Hepatocyte (in vitro differentiated cells): Measurements from ENCODE around the gene AUTS2. TPM values are rescaled to one million over a fixed set of nuclear protein-coding genes. Genes with fewer than 3 reads are reported as not detected.

Experiments
- DNase-seq: peaks from one replicate; pipeline ENCODE4 v3.0.0-alpha.2; 2016; ENCODE audit warnings: low spot score
- H2AFZ ChIP-seq: fragments of 200-600 bp; sonication (generic); 2 replicates; pipeline ENCODE4 v1.6.0; 2016; ENCODE audit warnings: antibody characterized with exemption, mild to moderate bottlenecking
- H3K27ac ChIP-seq: fragments of 200-600 bp; sonication (generic); 2 replicates; pipeline ENCODE4 v1.5.1; 2016; ENCODE audit warnings: mild to moderate bottlenecking
- H3K27me3 ChIP-seq: fragments of 200-600 bp; sonication (generic); 2 replicates; pipeline ENCODE4 v1.6.1; 2016
- H3K36me3 ChIP-seq: fragments of 200-600 bp; sonication (generic); replicated peaks from 2 replicates; pipeline ENCODE4 v1.5.1; 2016; ENCODE audit warnings: low read depth; ENCODE audit not compliant: insufficient read depth
- H3K4me1 ChIP-seq: fragments of 200-600 bp; sonication (generic); 2 replicates; pipeline ENCODE4 v1.5.1; 2016; ENCODE audit warnings: mild to moderate bottlenecking, moderate library complexity; ENCODE audit not compliant: insufficient read depth
- H3K4me2 ChIP-seq: fragments of 200-600 bp; sonication (generic); 2 replicates; pipeline ENCODE4 v1.6.0; 2016
- H3K4me3 ChIP-seq: fragments of 200-600 bp; sonication (generic); 2 replicates; pipeline ENCODE4 v1.5.1; 2016; ENCODE audit warnings: mild to moderate bottlenecking
- H3K79me2 ChIP-seq: fragments of 200-600 bp; sonication (generic); 2 replicates; pipeline ENCODE4 v1.6.0; 2017; ENCODE audit warnings: mild to moderate bottlenecking
- H3K9me2 ChIP-seq: fragments of 200-600 bp; sonication (generic); replicated peaks from 2 replicates; pipeline ENCODE4 v1.6.0; 2017; ENCODE audit warnings: mild to moderate bottlenecking; ENCODE audit not compliant: insufficient read depth
- H3K9me3 ChIP-seq: fragments of 200-600 bp; sonication (generic); 2 replicates; pipeline ENCODE4 v1.5.1; 2016; ENCODE audit warnings: low read depth, mild to moderate bottlenecking
- H4K20me1 ChIP-seq: fragments of 200-600 bp; sonication (generic); 2 replicates; pipeline ENCODE4 v1.6.0; 2016; ENCODE audit warnings: mild to moderate bottlenecking; ENCODE audit not compliant: insufficient read depth, poor library complexity, severe bottlenecking
- EZH2 ChIP-seq: fragments of 200-600 bp; sonication (generic); IDR thresholded peaks from 2 replicates; pipeline ENCODE4 v1.6.1; 2016; ENCODE audit warnings: antibody characterized with exemption, mild to moderate bottlenecking, borderline replicate concordance
- EZH2phosphoT487 ChIP-seq: fragments of 200-600 bp; sonication (generic); IDR thresholded peaks from one replicate; pipeline ENCODE4 v1.6.1; 2018; ENCODE audit warnings: antibody characterized with exemption, mild to moderate bottlenecking, low read depth, moderate library complexity; ENCODE audit not compliant: unreplicated experiment, severe bottlenecking
- whole genome bisulfite sequencing: methylation state at CpG from one replicate; pipeline ENCODE4 v1.1.6; 2016; ENCODE audit warnings: low lambda C conversion rate; ENCODE audit errors: missing lambda C conversion rate; 5-methylcytosine and 5-hydroxymethylcytosine counted together
- polyA plus RNA-seq: library from polyadenylated mRNA; unstranded; fragments of >200 nt; fragmentation: Nextera tagmentation; extraction: Ambion mirVana; gene quantifications from 2 replicates; pipeline ENCODE4 v1.2.1, GENCODE V29; 2016
- total RNA-seq: library from RNA; depleted of rRNA; stranded (reverse); fragments of >200 nt; gene quantifications from 2 replicates; pipeline ENCODE4 v1.2.3, GENCODE V29; 2014
- TF ChIP-seq, protein P1 (sequence below): fragments of 200-600 bp; sonication (generic); IDR thresholded peaks from 2 replicates; pipeline ENCODE4 v1.5.1; 2016; ENCODE audit warnings: antibody characterized with exemption, mild to moderate bottlenecking; ENCODE audit not compliant: poor library complexity

Gene AUTS2
- total and polyA plus RNA-seq, 2 experiments from 2014 or later, result 34.4 to 40.9 TPM

DNA sequence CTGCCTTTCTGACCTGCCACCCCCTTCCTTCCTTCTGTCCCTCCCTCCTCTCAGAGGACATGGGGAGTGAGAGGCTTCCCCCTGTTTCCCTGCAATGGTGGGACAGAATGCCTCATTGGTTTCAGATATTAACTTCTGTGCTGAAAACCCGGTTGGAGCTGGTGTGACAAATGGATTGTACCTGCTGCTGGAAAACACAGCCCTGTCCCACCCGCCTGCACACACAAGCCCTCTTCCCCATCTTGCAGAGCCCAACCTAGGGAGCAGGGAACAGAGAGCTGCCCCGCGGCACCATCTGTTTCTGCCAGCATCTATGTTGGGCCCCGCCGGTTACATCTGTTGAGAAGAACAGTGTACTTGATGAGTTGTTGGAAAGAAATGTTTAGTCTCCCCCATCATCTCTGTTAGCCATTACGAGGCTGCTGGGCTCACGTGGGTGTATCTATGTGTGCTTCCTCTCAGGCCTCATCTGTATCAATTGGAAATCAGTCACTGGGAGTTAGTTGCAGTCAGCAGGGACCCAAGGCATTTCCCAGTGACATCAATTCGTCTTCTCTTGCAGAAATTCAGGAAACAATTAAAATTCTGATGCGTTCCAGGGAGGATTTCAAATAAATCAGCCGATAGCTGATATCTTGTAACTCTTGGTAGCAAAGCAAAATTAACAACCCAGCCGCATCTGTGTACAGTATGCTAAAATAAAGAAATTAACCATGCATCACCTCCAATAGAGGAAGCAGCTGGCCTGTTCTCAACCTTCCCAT lies 808.1 kb downstream of the AUTS2 start:
- 72% methylated on average over 12 of the region's 12 CpGs for WGBS
- H4K20me1 ChIP-seq, result no peaks in the 10 kb centered on the region
- no peak overlapping the region for H2AFZ ChIP-seq
- no peaks in the 10 kb centered on the region for H3K27me3 ChIP-seq
- H3K4me1 ChIP-seq, result no peaks in the 10 kb centered on the region
- no peak overlapping the region for H3K4me2 ChIP-seq
- H3K36me3 ChIP-seq, result no peaks in the 10 kb centered on the region
- no peak for DNase-seq
- no peak overlapping the region for H3K4me3 ChIP-seq
- H3K27ac ChIP-seq, result no peak overlapping the region
- no peaks in the 10 kb centered on the region for H3K9me3 ChIP-seq
- TF ChIP-seq EZH2 (no peak), EZH2phosphoT487 (no peak)
- TF ChIP-seq, protein P1, sequence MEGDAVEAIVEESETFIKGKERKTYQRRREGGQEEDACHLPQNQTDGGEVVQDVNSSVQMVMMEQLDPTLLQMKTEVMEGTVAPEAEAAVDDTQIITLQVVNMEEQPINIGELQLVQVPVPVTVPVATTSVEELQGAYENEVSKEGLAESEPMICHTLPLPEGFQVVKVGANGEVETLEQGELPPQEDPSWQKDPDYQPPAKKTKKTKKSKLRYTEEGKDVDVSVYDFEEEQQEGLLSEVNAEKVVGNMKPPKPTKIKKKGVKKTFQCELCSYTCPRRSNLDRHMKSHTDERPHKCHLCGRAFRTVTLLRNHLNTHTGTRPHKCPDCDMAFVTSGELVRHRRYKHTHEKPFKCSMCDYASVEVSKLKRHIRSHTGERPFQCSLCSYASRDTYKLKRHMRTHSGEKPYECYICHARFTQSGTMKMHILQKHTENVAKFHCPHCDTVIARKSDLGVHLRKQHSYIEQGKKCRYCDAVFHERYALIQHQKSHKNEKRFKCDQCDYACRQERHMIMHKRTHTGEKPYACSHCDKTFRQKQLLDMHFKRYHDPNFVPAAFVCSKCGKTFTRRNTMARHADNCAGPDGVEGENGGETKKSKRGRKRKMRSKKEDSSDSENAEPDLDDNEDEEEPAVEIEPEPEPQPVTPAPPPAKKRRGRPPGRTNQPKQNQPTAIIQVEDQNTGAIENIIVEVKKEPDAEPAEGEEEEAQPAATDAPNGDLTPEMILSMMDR, result no peak
- H3K9me2 ChIP-seq, result no peaks in the 10 kb centered on the region
- H3K79me2 ChIP-seq, result no peaks in the 10 kb centered on the region

DNA sequence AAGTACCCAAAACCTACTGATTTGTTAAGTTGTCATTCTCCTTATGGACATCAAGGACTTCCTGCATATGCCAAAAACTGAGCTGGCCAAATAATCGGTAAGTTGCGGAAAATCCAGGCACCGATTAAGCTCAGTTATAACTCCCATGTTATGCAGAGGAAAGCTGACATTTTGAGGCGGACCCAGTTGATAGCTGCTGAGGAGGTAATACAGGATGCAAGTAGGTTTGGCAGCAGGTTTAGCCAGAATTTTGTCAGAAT lies 808.6 kb downstream of the AUTS2 start:
- H3K27me3 ChIP-seq, result no peaks in the 10 kb centered on the region
- no peaks in the 10 kb centered on the region for H4K20me1 ChIP-seq
- H3K9me2 ChIP-seq, result no peaks in the 10 kb centered on the region
- H3K4me1 ChIP-seq, result no peaks in the 10 kb centered on the region
- no peak overlapping the region for H3K4me3 ChIP-seq
- no peaks in the 10 kb centered on the region for H3K79me2 ChIP-seq
- no peak overlapping the region for H3K27ac ChIP-seq
- H3K4me2 ChIP-seq, result no peak overlapping the region
- TF ChIP-seq EZH2phosphoT487 (no peak), EZH2 (no peak)
- TF ChIP-seq, protein P1, result no peak
- H3K9me3 ChIP-seq, result no peaks in the 10 kb centered on the region
- no peak for DNase-seq
- H3K36me3 ChIP-seq, result no peaks in the 10 kb centered on the region
- WGBS, result 97% methylated on average over 4 of the region's 4 CpGs
- no peak overlapping the region for H2AFZ ChIP-seq

DNA sequence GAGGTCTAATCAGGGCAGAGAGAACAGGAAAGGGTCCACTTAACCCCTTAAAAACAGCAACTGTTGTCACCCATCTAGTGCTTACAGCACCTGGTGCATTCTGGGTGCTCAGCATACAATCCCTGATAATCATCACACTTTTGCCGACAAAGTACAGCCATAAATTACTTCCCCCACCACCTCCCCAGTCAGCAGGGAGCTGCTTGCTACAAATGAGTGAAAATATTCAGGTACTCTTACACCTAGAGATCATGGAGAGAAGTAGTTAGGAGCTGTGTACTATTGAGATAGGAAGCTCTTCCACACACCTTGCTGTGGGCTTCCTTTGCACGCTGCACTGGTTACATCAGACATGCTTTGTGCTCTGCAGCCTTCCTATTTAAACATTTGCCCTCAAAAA lies 810.2 kb downstream of the AUTS2 start:
- Histone ChIP-seq H4K20me1 (no peaks in the 10 kb centered on the region), H3K4me2 (no peak overlapping the region), H3K79me2 (no peaks in the 10 kb centered on the region), H3K4me3 (no peak overlapping the region), H3K9me3 (no peaks in the 10 kb centered on the region), H3K27me3 (no peaks in the 10 kb centered on the region), H3K27ac (no peak overlapping the region), H3K36me3 (no peaks in the 10 kb centered on the region), H2AFZ (no peak overlapping the region), H3K9me2 (no peaks in the 10 kb centered on the region), H3K4me1 (no peaks in the 10 kb centered on the region)
- TF ChIP-seq EZH2, result no peak
- TF ChIP-seq, protein P1, result no peak
- TF ChIP-seq EZH2phosphoT487, result no peak
- WGBS, result 61% methylated on average over 2 of the region's 2 CpGs
- DNase-seq, result no peak

DNA sequence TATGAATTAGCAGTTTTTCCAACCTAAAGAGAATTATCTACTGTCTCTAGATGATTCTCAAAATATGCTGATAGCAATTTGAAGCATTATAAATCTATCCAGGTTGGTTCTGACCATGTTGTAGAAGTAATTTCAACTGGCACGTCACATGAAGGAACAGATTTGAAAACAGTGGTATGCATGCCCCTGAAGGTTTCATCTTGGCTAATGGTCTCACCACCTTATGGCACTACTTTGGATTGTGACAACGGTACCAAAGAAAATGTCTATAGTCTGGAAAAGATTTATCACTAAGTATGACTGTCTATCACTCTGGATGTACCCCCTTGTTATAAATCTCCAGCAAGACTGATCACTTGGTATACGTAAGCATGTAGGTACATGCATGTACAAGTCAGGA lies 810.6 kb downstream of the AUTS2 start:
- Histone ChIP-seq H3K27me3 (no peaks in the 10 kb centered on the region), H3K79me2 (no peaks in the 10 kb centered on the region), H2AFZ (no peak overlapping the region), H3K9me2 (no peaks in the 10 kb centered on the region), H3K36me3 (no peaks in the 10 kb centered on the region), H4K20me1 (no peaks in the 10 kb centered on the region), H3K9me3 (no peaks in the 10 kb centered on the region), H3K4me3 (no peak overlapping the region), H3K4me1 (no peaks in the 10 kb centered on the region), H3K4me2 (no peak overlapping the region), H3K27ac (no peak overlapping the region)
- 96% methylated on average over 3 of the region's 3 CpGs for WGBS
- TF ChIP-seq EZH2 (no peak), EZH2phosphoT487 (no peak)
- TF ChIP-seq, protein P1, result no peak
- no peak for DNase-seq
